B cell (primary cell): ENCODE measurements around the gene TMPRSS9. TPM values are rescaled to one million over a fixed set of nuclear protein-coding genes. Genes with fewer than 3 reads are reported as not detected.

Experiments used
- ATAC-seq: fragments of 200-7000 bp; cut with Tn5 transposase; one replicate; pipeline ENCODE4 v1.10.0; 2021; ENCODE audit warnings: low read depth, mild to moderate bottlenecking, moderate number of reproducible peaks, moderate library complexity
- CTCF ChIA-PET: fragments of 350-600 bp; sonication (Branson Sonifier 250); formaldehyde crosslinking; loops from one replicate; lab custom pipeline; 2021; ENCODE audit warnings: antibody characterized with exemption, inconsistent platforms; lab: Charles Lee
- POLR2A ChIA-PET: fragments of 350-600 bp; sonication (Branson Sonifier 250); formaldehyde crosslinking; loops from one replicate; lab custom pipeline; 2021; ENCODE audit warnings: antibody characterized with exemption; lab: Charles Lee
- DNase-seq: peaks from one replicate; pipeline ENCODE4 v3.0.0; 2013
- H2AFZ ChIP-seq: 2 replicates; pipeline ENCODE4 v1.6.1; 2012; ENCODE audit warnings: mild to moderate bottlenecking, low read depth, low read length; ENCODE audit not compliant: insufficient read depth, poor library complexity, severe bottlenecking
- H3K27ac ChIP-seq, 2 donors: 1 replicate in 1 of 2; 2 replicates in 1 of 2; pipeline ENCODE4 v1.5.1; 2012 to 2013; ENCODE audit warnings: low read length in 2 of 2, mild to moderate bottlenecking in 2 of 2, moderate library complexity in 1 of 2
- H3K27me3 ChIP-seq, 4 experiments: fragments of 200-600 bp in 1 of 4; sonication (generic) in 1 of 4; replicated peaks in 1 of 4; 1 replicate in 2 of 4; 2 replicates in 2 of 4; pipeline versions ENCODE4 v1.6.1 to v1.7.0; 2013 to 2016; ENCODE audit warnings: low read length in 3 of 4, mild to moderate bottlenecking in 2 of 4, mixed read lengths in 1 of 4, moderate library complexity in 1 of 4; ENCODE audit not compliant: insufficient read depth in 4 of 4, control insufficient read depth in 3 of 4; ENCODE audit errors: control extremely low read depth in 1 of 4
- H3K36me3 ChIP-seq, 2 experiments: replicated peaks in 1 of 2; 1 replicate in 1 of 2; 2 replicates in 1 of 2; pipeline versions ENCODE4 v1.6.1 to v1.7.1; 2013; ENCODE audit warnings: low read length in 1 of 2; ENCODE audit not compliant: insufficient read depth in 2 of 2, control insufficient read depth in 1 of 2; ENCODE audit errors: control extremely low read depth in 1 of 2, extremely low read depth in 1 of 2
- H3K4me1 ChIP-seq, 2 donors: fragments of 200-600 bp in 1 of 2; sonication (generic) in 1 of 2; 1 replicate in 1 of 2; 2 replicates in 1 of 2; pipeline versions ENCODE4 v1.5.1 to v1.6.1; 2013 to 2017; ENCODE audit warnings: low read length in 2 of 2; ENCODE audit not compliant: control insufficient read depth in 2 of 2, insufficient read depth in 2 of 2
- H3K4me2 ChIP-seq: replicated peaks from 2 replicates; pipeline ENCODE3; 2012; ENCODE audit warnings: mild to moderate bottlenecking, low read depth, low read length; ENCODE audit not compliant: poor library complexity, severe bottlenecking
- H3K4me3 ChIP-seq, 5 experiments: fragments of 200-600 bp in 1 of 5; sonication (generic) in 1 of 5; 1 replicate in 3 of 5; 2 replicates in 2 of 5; pipeline versions ENCODE4 v1.5.1 to v1.7.0; 2011 to 2016; ENCODE audit warnings: low read length in 4 of 5, mild to moderate bottlenecking in 4 of 5, low read depth in 2 of 5, control low read depth in 1 of 5, moderate library complexity in 1 of 5; ENCODE audit not compliant: insufficient read depth in 1 of 5; ENCODE audit errors: control extremely low read depth in 1 of 5, extremely low read depth in 1 of 5
- H3K79me2 ChIP-seq: fragments of 200-600 bp; sonication (generic); one replicate; pipeline ENCODE4 v1.6.0; 2016; ENCODE audit warnings: low read length; ENCODE audit not compliant: control insufficient read depth, insufficient read depth
- H3K9ac ChIP-seq: fragments of 200-600 bp; sonication (generic); 2 replicates; pipeline ENCODE4 v1.6.1; 2017; ENCODE audit warnings: mild to moderate bottlenecking, low read length, moderate library complexity
- H3K9me3 ChIP-seq, 3 donors: one replicate each; pipeline versions ENCODE4 v1.6.1 to v1.7.1; 2013; ENCODE audit warnings: low read length in 2 of 3; ENCODE audit not compliant: control insufficient read depth in 2 of 3, insufficient read depth in 1 of 3; ENCODE audit errors: control extremely low read depth in 1 of 3
- H4K20me1 ChIP-seq: 2 replicates; pipeline ENCODE4 v1.6.0; 2012; ENCODE audit warnings: mild to moderate bottlenecking, low read length; ENCODE audit not compliant: insufficient read depth, control insufficient read depth, poor library complexity, severe bottlenecking
- H3K27ac Mint-ChIP-seq: one replicate; pipeline ENCODE4 v1.8.0; 2021; ENCODE audit warnings: mixed read lengths
- H3K27me3 Mint-ChIP-seq: one replicate; pipeline ENCODE4 v1.8.0; 2021; ENCODE audit warnings: mixed read lengths
- H3K4me1 Mint-ChIP-seq: one replicate; pipeline ENCODE4 v1.8.0; 2021; ENCODE audit warnings: mixed read lengths
- H3K4me3 Mint-ChIP-seq: one replicate; pipeline ENCODE4 v1.8.0; 2021; ENCODE audit warnings: mixed read lengths
- H3K9me3 Mint-ChIP-seq: one replicate; pipeline ENCODE4 v1.8.0; 2022; ENCODE audit warnings: mixed read lengths; ENCODE audit not compliant: insufficient read depth
- CTCF ChIP-seq: fragments of 200-600 bp; IDR thresholded peaks from one replicate; pipeline ENCODE4 v1.8.0; 2022; ENCODE audit warnings: antibody characterized with exemption, mild to moderate bottlenecking
- EZH2 ChIP-seq: IDR thresholded peaks from 2 replicates; pipeline ENCODE4 v1.6.1; 2012; ENCODE audit warnings: borderline replicate concordance, low read depth, mild to moderate bottlenecking, moderate library complexity, low read length; ENCODE audit not compliant: insufficient read depth, poor library complexity, severe bottlenecking
- WGBS: methylation state at CpG from one replicate; pipeline ENCODE4 v1.1.5; 2013; ENCODE audit warnings: missing lambda C conversion rate; ENCODE audit not compliant: insufficient coverage; 5-methylcytosine and 5-hydroxymethylcytosine counted together
- intact Hi-C: fragments of 100-400 bp; cut with micrococcal nuclease; formaldehyde crosslinking; loops from one replicate; pipeline ENCODE4 v1.10.0; 2022
- polyA plus RNA-seq: library from polyadenylated mRNA; depleted of rRNA; stranded (reverse); fragments of >200 nt; gene quantifications from 2 replicates; pipeline ENCODE4 v1.2.3, GENCODE V29; 2012
- total RNA-seq, 2 donors: library from RNA; stranded (reverse); fragments of 120-200 nt in 1 of 2; gene quantifications; 1 replicate in 1 of 2; 2 replicates in 1 of 2; pipeline versions ENCODE4 v1.2.3 to v1.2.4, GENCODE V29; 2013 to 2022

Gene TMPRSS9
- total and polyA plus RNA-seq, 2 donors (not counting 1 experiment from before 2014, with no cell fraction given) = not detected

- H4K20me1 ChIP-seq = peaks cover 12% of the 10 kb centered on the region
- intact Hi-C loops = no loop called here
- H3K36me3 ChIP-seq = peaks cover 0 to 5% of the 10 kb centered on the region in 2 experiments
Measured at GRCh38 chr19:2417881-2418406, 57.9 kb downstream of the TMPRSS9 start.

GRCh38 chr19:2419754-2420153 lies 59.7 kb downstream of the TMPRSS9 start:
- WGBS = 90% methylated on average over 7 of the region's 7 CpGs

More at GRCh38 chr19:2417881-2418406, 57.9 kb downstream of the TMPRSS9 start:
- Mint-ChIP-seq H3K27me3 (no peaks in the 10 kb centered on the region), H3K4me3 (no peak overlapping the region), H3K27ac (no peak overlapping the region), H3K9me3 (no peaks in the 10 kb centered on the region), H3K4me1 (no peaks in the 10 kb centered on the region)
- Histone ChIP-seq H3K9me3 (peaks cover 0 to 8% (median 0%) of the 10 kb centered on the region in 3 donors), H3K4me3 (no peak overlapping the region), H3K79me2 (peaks cover 8% of the 10 kb centered on the region), H2AFZ (no peak overlapping the region), H3K4me2 (no peak overlapping the region), H3K9ac (no peak overlapping the region), H3K4me1 (no peaks in the 10 kb centered on the region), H3K27ac (no peak overlapping the region), H3K27me3 (no peaks in the 10 kb centered on the region)
- ChIA-PET POLR2A (no interaction called here), CTCF (no interaction called here)
- DNase-seq (no peak), ATAC-seq (no peak)
- over 99% methylated on average over 11 of the region's 13 CpGs for WGBS
- TF ChIP-seq EZH2 = no peak
- no peak for TF ChIP-seq CTCF

More at GRCh38 chr19:2419754-2420153, 59.7 kb downstream of the TMPRSS9 start:
- ATAC-seq (no peak), DNase-seq (no peak)
- Histone ChIP-seq H2AFZ (no peak overlapping the region), H3K27ac (no peak overlapping the region), H3K36me3 (peaks cover 0 to 5% of the 10 kb centered on the region in 2 experiments), H4K20me1 (peaks cover 12% of the 10 kb centered on the region), H3K79me2 (peaks cover 12% of the 10 kb centered on the region), H3K4me2 (no peak overlapping the region), H3K4me3 (no peak overlapping the region), H3K9ac (no peak overlapping the region), H3K9me3 (peaks cover 0 to 8% (median 0%) of the 10 kb centered on the region in 3 donors), H3K27me3 (no peaks in the 10 kb centered on the region), H3K4me1 (no peaks in the 10 kb centered on the region)
- Mint-ChIP-seq H3K4me3 (no peak overlapping the region), H3K9me3 (no peaks in the 10 kb centered on the region), H3K27me3 (no peaks in the 10 kb centered on the region), H3K27ac (no peak overlapping the region), H3K4me1 (peaks cover 2% of the 10 kb centered on the region)
- no peak for TF ChIP-seq CTCF
- TF ChIP-seq EZH2 = no peak
- intact Hi-C loops = no loop called here
- ChIA-PET CTCF (no interaction called here), POLR2A (no interaction called here)
